Mesothelial cell of epicardium (in vitro differentiated cells): ENCODE results near the gene ATP2A2. TPM values are rescaled to one million over a fixed set of nuclear protein-coding genes. Genes with fewer than 3 reads are reported as not detected.

Source experiments
- DNase-seq, 2 experiments: peaks; one replicate each; pipeline ENCODE4 v3.0.0; 2021; ENCODE audit warnings: low spot score in 2 of 2; ENCODE audit not compliant: unreplicated experiment in 2 of 2
- H3K27ac Mint-ChIP-seq: 2 replicates; pipeline ENCODE4 v1.8.0; 2021; ENCODE audit warnings: mixed read lengths
- H3K27me3 Mint-ChIP-seq: 2 replicates; pipeline ENCODE4 v1.8.0; 2021; ENCODE audit warnings: low read depth, mixed read lengths
- H3K36me3 Mint-ChIP-seq: 2 replicates; pipeline ENCODE4 v1.8.0; 2021; ENCODE audit warnings: mixed read lengths
- H3K4me1 Mint-ChIP-seq: 2 replicates; pipeline ENCODE4 v1.8.0; 2021; ENCODE audit warnings: mixed read lengths
- H3K4me3 Mint-ChIP-seq: 2 replicates; pipeline ENCODE4 v1.8.0; 2021; ENCODE audit warnings: mild to moderate bottlenecking, moderate library complexity, mixed read lengths
- H3K9me3 Mint-ChIP-seq: 2 replicates; pipeline ENCODE4 v1.8.0; 2021; ENCODE audit warnings: mixed read lengths
- total RNA-seq: library from RNA; stranded (reverse); gene quantifications from 3 replicates; pipeline ENCODE4 v1.2.1, GENCODE V29; 2021
- TF ChIP-seq, protein P1 (sequence below): fragments of 200-600 bp; sonication (generic); IDR thresholded peaks from one replicate; pipeline ENCODE4 v1.5.0; 2021; ENCODE audit warnings: antibody characterized with exemption; ENCODE audit not compliant: unreplicated experiment

Gene ATP2A2
- total RNA-seq, 1 donor from 2014 or later, result 186 TPM

DNA sequence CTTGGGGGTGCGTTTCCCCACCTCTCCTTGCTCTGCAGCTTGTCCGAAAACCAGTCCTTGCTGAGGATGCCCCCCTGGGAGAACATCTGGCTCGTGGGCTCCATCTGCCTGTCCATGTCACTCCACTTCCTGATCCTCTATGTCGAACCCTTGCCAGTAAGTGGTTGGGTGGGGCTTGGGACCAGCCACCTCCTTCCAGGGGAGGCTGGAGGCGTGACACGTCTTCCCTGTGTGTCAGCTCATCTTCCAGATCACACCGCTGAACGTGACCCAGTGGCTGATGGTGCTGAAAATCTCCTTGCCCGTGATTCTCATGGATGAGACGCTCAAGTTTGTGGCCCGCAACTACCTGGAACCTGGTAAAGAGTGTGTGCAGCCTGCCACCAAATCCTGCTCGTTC, 64.9 kb downstream of the ATP2A2 start:
- Mint-ChIP-seq H3K36me3 (peaks cover 68% of the 10 kb centered on the region), H3K4me1 (peaks cover 11% of the 10 kb centered on the region), H3K27me3 (no peaks in the 10 kb centered on the region), H3K4me3 (no peak overlapping the region), H3K27ac (peak overlapping the region; percentile 53), H3K9me3 (no peaks in the 10 kb centered on the region)
- no peak for DNase-seq
- TF ChIP-seq, protein P1, sequence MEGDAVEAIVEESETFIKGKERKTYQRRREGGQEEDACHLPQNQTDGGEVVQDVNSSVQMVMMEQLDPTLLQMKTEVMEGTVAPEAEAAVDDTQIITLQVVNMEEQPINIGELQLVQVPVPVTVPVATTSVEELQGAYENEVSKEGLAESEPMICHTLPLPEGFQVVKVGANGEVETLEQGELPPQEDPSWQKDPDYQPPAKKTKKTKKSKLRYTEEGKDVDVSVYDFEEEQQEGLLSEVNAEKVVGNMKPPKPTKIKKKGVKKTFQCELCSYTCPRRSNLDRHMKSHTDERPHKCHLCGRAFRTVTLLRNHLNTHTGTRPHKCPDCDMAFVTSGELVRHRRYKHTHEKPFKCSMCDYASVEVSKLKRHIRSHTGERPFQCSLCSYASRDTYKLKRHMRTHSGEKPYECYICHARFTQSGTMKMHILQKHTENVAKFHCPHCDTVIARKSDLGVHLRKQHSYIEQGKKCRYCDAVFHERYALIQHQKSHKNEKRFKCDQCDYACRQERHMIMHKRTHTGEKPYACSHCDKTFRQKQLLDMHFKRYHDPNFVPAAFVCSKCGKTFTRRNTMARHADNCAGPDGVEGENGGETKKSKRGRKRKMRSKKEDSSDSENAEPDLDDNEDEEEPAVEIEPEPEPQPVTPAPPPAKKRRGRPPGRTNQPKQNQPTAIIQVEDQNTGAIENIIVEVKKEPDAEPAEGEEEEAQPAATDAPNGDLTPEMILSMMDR, result no peak

DNA sequence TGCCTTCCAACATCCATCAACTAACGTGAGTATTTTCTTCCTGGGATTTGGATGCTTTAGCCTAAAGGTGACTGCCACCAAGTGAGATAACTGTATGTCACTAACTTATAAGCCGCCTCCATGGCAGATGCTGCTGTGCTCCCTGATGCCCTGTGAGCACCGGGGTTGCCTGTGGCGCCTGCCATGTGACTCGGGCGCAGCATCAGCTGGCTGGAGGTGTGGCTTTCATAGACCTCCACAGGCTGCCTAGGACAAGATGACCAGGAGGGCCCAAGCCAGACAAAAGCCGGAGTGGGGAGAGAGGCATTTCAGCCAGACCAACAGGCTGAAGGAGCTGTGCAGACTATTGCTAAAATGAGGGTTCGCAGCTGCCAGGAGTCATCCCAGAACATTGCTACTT, 66.7 kb downstream of the ATP2A2 start:
- H3K27ac Mint-ChIP-seq, result no peak overlapping the region
- no peaks in the 10 kb centered on the region for H3K9me3 Mint-ChIP-seq
- no peaks in the 10 kb centered on the region for H3K27me3 Mint-ChIP-seq
- TF ChIP-seq, protein P1, result no peak
- no peak overlapping the region for H3K4me3 Mint-ChIP-seq
- no peak for DNase-seq
- peaks cover 11% of the 10 kb centered on the region for H3K4me1 Mint-ChIP-seq
- H3K36me3 Mint-ChIP-seq, result peaks cover 61% of the 10 kb centered on the region

DNA sequence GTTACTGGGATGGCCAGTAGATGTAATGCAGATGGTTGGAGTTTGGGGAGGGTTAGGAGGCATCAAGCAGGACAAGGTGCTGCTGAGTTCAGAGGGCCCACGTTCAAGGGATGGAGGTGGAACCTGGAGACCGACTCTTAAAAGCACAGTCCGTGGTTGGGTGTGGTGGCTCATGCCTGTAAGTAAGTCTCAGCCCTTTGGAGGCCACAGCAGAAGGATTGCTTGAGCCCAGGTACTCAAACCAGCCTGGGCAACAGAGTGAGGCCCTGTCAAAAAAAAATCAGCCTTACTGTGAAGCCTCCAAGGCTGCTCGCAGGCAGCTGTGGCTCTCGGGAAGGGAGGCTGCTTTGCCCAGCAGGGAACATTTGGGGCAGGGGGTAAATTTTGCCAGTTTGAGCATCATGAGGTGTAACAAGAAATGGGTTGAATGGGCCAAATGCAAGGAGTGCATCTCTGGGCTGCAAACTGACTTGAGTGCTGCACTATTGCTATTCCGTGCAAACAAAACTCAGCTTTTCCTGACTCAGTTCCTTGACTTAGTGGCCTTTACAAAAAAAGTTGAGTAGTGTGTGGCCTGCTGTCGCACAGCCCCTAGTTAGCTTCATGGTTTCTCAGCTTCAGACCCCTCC, 67.5 kb downstream of the ATP2A2 start:
- H3K9me3 Mint-ChIP-seq, result no peaks in the 10 kb centered on the region
- no peak for DNase-seq
- peaks cover 57% of the 10 kb centered on the region for H3K36me3 Mint-ChIP-seq
- H3K4me3 Mint-ChIP-seq, result no peak overlapping the region
- peaks cover 11% of the 10 kb centered on the region for H3K4me1 Mint-ChIP-seq
- H3K27me3 Mint-ChIP-seq, result no peaks in the 10 kb centered on the region
- H3K27ac Mint-ChIP-seq, result no peak overlapping the region
- TF ChIP-seq, protein P1, result no peak

DNA sequence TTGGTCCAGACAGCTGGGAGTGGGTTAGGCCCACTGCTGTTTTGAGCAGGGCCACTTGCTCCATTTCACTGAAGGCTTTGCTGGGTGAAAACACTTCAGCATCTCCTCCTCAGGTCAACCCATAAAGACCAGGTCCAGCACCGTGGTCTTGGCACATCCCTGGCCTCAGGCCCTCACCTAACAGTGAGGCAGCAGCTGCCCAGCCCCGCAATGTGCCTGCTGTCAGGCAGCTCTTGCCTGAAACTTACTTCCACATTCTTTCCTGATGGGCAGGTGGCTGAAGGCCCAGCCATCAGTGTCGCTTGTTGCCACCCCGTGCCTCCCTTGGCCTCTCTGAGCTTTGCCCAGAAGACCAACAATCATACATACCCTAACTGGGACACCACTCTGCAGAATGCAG, 68.0 kb downstream of the ATP2A2 start:
- peaks cover 11% of the 10 kb centered on the region for H3K4me1 Mint-ChIP-seq
- peaks cover 52% of the 10 kb centered on the region for H3K36me3 Mint-ChIP-seq
- no peaks in the 10 kb centered on the region for H3K9me3 Mint-ChIP-seq
- no peak for DNase-seq
- TF ChIP-seq, protein P1, result no peak
- H3K27ac Mint-ChIP-seq, result no peak overlapping the region
- H3K27me3 Mint-ChIP-seq, result no peaks in the 10 kb centered on the region
- H3K4me3 Mint-ChIP-seq, result no peak overlapping the region

DNA sequence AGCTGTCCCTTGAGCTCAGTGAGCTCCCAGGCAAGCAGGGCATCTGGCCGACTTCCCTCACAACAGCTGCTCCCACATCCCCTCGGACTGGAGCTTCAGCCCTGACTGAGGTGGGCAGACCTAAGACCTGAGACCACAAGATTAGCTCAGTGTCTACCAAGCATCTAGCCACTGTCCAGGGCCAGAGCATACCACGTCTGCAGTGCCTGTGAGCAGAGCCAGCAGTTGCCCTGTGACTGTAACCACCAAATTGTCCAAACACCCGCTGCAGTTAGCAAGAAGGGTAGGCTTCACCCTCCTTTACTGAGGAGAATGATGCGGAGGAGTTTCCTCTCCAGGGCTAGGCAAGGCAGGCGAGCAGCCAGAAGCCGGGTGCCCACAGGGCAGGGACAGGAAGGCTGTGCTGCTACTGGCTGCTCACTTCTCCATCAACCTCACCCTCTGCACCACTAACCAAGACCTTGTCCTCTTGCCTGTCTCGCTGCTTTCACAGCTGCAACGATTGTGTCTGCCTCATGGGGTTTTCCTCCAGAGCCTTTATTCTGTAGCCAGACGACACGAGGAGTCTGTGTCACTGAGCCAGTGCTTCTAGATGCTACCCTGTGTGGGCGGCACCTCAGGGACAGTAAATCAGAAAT, 68.6 kb downstream of the ATP2A2 start:
- no peaks in the 10 kb centered on the region for H3K27me3 Mint-ChIP-seq
- no peak overlapping the region for H3K4me3 Mint-ChIP-seq
- no peaks in the 10 kb centered on the region for H3K9me3 Mint-ChIP-seq
- peak overlapping the region; percentile 64 for H3K27ac Mint-ChIP-seq
- TF ChIP-seq, protein P1, result no peak
- DNase-seq, result no peak
- peaks cover 11% of the 10 kb centered on the region for H3K4me1 Mint-ChIP-seq
- H3K36me3 Mint-ChIP-seq, result peaks cover 49% of the 10 kb centered on the region
